ENCODE data around the gene PTPRN2.

PTPRN2 gene

GRCh38 chr7:158067219-158067930, 520.2 kb downstream of the PTPRN2 start:
- in situ Hi-C loops (cut with MboI; ENCODE audit: low sequenced_read_pairs, unreplicated experiment): no loop called here
- no peak for DNase-seq (ENCODE audit: low spot score)
- no peak for TF ChIP-seq CTCF (IDR thresholded peaks at IDR 0.05; ENCODE audit: borderline replicate concordance, control extremely low read depth, extremely low read depth, insufficient read depth, missing control alignments)

GRCh38 chr7:158066085-158066484, 521.5 kb downstream of the PTPRN2 start:
- in situ Hi-C loops (cut with MboI; ENCODE audit: low sequenced_read_pairs, unreplicated experiment): no loop called here
- DNase-seq (ENCODE audit: low spot score): no peak

GRCh38 chr7:158065340-158065739, 522.3 kb downstream of the PTPRN2 start:
- in situ Hi-C loops (cut with MboI; ENCODE audit: low sequenced_read_pairs, unreplicated experiment): no loop called here
- TF ChIP-seq CTCF (IDR thresholded peaks at IDR 0.05; ENCODE audit: borderline replicate concordance, control extremely low read depth, extremely low read depth, insufficient read depth, missing control alignments): no peak

More at GRCh38 chr7:158066085-158066484, 521.5 kb downstream of the PTPRN2 start:
- TF ChIP-seq CTCF (IDR thresholded peaks at IDR 0.05; ENCODE audit: borderline replicate concordance, control extremely low read depth, extremely low read depth, insufficient read depth, missing control alignments): no peak

GRCh38 chr7:158064631-158065030, 523.0 kb downstream of the PTPRN2 start:
- no peak for TF ChIP-seq CTCF (IDR thresholded peaks at IDR 0.05; ENCODE audit: borderline replicate concordance, control extremely low read depth, extremely low read depth, insufficient read depth, missing control alignments)
- DNase-seq (ENCODE audit: low spot score): no peak
- in situ Hi-C loops (cut with MboI; ENCODE audit: low sequenced_read_pairs, unreplicated experiment): no loop called here

More at GRCh38 chr7:158065340-158065739, 522.3 kb downstream of the PTPRN2 start:
- no peak for DNase-seq (ENCODE audit: low spot score)

DNA sequence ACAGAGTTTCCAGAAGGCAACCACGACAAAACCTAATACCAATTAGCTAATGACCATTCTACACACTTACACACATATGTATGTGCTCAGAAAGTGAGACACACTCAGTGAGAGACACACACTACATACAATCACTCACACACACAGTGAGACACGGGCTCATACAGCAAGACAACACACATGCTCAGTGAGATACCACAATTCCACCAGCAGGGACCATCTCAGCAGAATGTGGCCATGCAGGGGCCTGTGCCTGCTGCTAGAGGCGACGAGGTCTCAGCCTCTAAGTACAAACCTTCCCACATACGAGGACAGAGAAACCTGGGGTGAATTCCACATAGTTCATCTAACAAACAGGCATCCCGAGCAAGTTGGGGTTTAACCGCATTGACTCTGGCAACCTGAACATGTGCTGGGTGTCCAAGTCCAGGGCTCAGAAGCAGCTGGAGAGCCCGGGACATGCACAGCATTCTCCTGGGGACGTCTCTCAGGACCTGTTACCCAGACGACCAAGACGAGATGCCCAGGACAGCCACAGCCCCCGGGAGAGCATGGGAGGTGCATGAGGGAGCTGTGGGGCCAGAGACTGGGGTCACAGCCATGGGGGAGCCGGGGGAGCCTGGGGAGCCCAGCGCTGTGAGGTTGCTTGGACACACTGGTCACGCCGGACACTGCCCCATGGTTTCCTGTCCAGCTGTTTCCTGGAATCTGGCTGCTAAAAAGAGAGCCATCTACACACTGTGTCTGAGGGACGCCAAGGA, 523.6 kb downstream of the PTPRN2 start:
- no peak for TF ChIP-seq CTCF (IDR thresholded peaks at IDR 0.05; ENCODE audit: borderline replicate concordance, control extremely low read depth, extremely low read depth, insufficient read depth, missing control alignments)
- no peak for DNase-seq (ENCODE audit: low spot score)
- in situ Hi-C loops (cut with MboI; ENCODE audit: low sequenced_read_pairs, unreplicated experiment): no loop called here

DNA sequence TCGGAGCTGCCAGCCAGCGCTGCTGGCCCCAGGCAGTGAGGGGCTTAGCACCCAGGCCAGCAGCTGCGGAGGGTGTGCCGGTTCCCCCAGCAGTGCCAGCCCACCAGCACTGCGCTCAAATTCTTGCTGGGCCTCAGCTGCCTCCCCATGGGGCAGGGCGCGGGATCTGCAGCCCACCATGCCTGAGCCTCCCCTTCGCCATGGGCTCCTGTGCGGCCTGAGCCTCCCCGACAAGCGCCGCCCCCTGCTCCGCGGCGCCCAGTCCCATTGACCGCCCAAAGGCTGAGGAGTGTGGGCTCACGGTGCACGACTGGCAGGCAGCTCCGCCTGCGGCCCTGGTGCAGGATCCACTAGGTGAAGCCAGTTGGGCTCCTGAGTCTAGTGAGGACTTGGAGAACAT, 525.0 kb downstream of the PTPRN2 start:
- in situ Hi-C loops (cut with MboI; ENCODE audit: low sequenced_read_pairs, unreplicated experiment): no loop called here
- no peak for DNase-seq (ENCODE audit: low spot score)
- no peak for TF ChIP-seq CTCF (IDR thresholded peaks at IDR 0.05; ENCODE audit: borderline replicate concordance, control extremely low read depth, extremely low read depth, insufficient read depth, missing control alignments)
